Nephron (organoid): Measurements from ENCODE around the gene MT4.

Experiments
- H3K27ac Mint-ChIP-seq, 3 experiments: 2 replicates each; pipeline ENCODE4 v1.8.0; 2020; ENCODE audit warnings: mixed read lengths in 3 of 3, mild to moderate bottlenecking in 2 of 3, moderate library complexity in 1 of 3
- H3K27me3 Mint-ChIP-seq: 2 replicates; pipeline ENCODE4 v1.8.0; 2021; ENCODE audit warnings: low read depth, mild to moderate bottlenecking, moderate library complexity, mixed read lengths
- H3K36me3 Mint-ChIP-seq: 2 replicates; pipeline ENCODE4 v1.8.0; 2020; ENCODE audit warnings: low read depth, mixed read lengths
- H3K4me1 Mint-ChIP-seq: 2 replicates; pipeline ENCODE4 v1.8.0; 2020; ENCODE audit warnings: mixed read lengths
- H3K4me3 Mint-ChIP-seq, 3 experiments: 2 replicates each; pipeline ENCODE4 v1.8.0; 2020; ENCODE audit warnings: mild to moderate bottlenecking in 3 of 3, mixed read lengths in 3 of 3, moderate library complexity in 2 of 3
- H3K9me3 Mint-ChIP-seq: 2 replicates; pipeline ENCODE4 v1.8.0; 2020; ENCODE audit warnings: mixed read lengths
- TF ChIP-seq, protein P1 (sequence below), 3 experiments: fragments of 200-600 bp; sonication (generic); IDR thresholded peaks; one replicate each; pipeline ENCODE4 v1.5.0; 2021; ENCODE audit warnings: antibody characterized with exemption in 3 of 3; ENCODE audit not compliant: unreplicated experiment in 3 of 3

The MT4 gene

DNA sequence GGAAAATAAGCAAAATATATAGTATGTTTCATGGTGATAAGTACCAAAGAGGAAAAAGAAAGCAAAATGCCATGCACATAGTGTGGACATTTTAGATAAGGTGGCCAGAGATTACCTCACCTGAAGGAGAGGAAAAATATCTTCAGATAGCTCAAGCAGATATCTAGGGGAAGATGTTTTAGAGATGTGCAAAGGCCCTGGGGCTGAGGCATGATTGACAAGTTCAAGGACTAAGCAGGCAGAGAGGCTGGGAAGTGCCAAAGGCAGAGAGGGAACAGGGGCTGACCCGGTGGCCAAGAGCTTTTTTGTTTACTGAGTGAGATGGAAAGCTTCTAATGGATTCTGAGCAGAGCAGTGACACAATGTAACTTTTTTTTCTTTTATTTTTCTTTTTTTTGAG lies 4.4 kb upstream of the MT4 start:
- TF ChIP-seq, protein P1, sequence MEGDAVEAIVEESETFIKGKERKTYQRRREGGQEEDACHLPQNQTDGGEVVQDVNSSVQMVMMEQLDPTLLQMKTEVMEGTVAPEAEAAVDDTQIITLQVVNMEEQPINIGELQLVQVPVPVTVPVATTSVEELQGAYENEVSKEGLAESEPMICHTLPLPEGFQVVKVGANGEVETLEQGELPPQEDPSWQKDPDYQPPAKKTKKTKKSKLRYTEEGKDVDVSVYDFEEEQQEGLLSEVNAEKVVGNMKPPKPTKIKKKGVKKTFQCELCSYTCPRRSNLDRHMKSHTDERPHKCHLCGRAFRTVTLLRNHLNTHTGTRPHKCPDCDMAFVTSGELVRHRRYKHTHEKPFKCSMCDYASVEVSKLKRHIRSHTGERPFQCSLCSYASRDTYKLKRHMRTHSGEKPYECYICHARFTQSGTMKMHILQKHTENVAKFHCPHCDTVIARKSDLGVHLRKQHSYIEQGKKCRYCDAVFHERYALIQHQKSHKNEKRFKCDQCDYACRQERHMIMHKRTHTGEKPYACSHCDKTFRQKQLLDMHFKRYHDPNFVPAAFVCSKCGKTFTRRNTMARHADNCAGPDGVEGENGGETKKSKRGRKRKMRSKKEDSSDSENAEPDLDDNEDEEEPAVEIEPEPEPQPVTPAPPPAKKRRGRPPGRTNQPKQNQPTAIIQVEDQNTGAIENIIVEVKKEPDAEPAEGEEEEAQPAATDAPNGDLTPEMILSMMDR (IDR thresholded peaks at IDR 0.05; ENCODE audit: unreplicated experiment in 3 of 3): no peak

DNA sequence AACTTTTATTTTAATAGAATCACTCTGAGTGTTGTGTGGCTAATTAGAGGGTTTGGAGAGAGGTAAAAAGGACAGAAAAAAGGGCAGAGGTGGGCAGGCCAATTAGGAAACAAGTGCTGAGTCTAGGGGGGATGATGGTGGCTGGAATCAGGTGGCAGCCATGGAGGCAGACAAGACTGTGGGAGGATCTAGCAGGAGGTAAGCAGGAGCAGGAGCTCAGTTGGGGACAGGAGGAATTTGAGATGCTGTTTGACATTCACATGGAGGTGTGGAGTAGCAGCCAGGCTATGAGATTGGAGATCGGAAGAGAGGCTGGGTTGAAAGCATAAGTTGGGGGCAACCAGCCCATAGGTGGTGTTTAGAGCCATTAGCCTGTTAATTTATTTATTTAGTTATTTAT lies 3.7 kb upstream of the MT4 start:
- H3K4me3 Mint-ChIP-seq: no peak overlapping the region
- no peaks in the 10 kb centered on the region for H3K9me3 Mint-ChIP-seq
- no peak overlapping the region for H3K27ac Mint-ChIP-seq
- no peaks in the 10 kb centered on the region for H3K4me1 Mint-ChIP-seq
- TF ChIP-seq, protein P1 (IDR thresholded peaks at IDR 0.05; ENCODE audit: unreplicated experiment in 3 of 3): no peak
- peaks cover 19% of the 10 kb centered on the region for H3K27me3 Mint-ChIP-seq
- no peaks in the 10 kb centered on the region for H3K36me3 Mint-ChIP-seq

More for the DNA sequence above, 4.4 kb upstream of the MT4 start:
- Mint-ChIP-seq H3K27me3 (peaks cover 14% of the 10 kb centered on the region), H3K4me3 (no peak overlapping the region), H3K4me1 (no peaks in the 10 kb centered on the region), H3K36me3 (no peaks in the 10 kb centered on the region), H3K9me3 (no peaks in the 10 kb centered on the region), H3K27ac (no peak overlapping the region)

DNA sequence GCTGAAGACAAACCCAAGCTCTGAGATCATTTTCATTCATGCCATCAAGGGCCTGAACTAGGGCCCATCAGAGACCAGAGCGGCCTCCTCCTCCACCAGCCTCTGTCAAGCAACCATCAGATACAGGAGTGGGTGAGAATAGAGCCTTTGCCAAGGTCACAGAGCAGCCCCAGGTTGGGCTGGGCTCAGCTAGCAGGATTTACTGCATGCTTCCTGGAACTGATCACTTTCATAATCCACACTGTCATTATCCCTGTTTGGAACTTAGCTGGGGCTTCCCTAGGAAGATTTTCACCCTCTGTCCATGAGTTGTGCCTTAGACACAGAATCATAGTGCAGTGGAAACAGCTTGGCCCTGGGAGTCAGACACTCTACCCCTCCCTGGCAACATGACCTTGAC lies 5.1 kb downstream of the MT4 start:
- no peak overlapping the region for H3K4me3 Mint-ChIP-seq
- TF ChIP-seq, protein P1 (IDR thresholded peaks at IDR 0.05; ENCODE audit: unreplicated experiment in 3 of 3): no peak
- H3K27me3 Mint-ChIP-seq: peaks cover 18% of the 10 kb centered on the region
- H3K27ac Mint-ChIP-seq: no peak overlapping the region
- H3K9me3 Mint-ChIP-seq: peaks cover 5% of the 10 kb centered on the region
- H3K36me3 Mint-ChIP-seq: no peaks in the 10 kb centered on the region
- H3K4me1 Mint-ChIP-seq: no peaks in the 10 kb centered on the region

DNA sequence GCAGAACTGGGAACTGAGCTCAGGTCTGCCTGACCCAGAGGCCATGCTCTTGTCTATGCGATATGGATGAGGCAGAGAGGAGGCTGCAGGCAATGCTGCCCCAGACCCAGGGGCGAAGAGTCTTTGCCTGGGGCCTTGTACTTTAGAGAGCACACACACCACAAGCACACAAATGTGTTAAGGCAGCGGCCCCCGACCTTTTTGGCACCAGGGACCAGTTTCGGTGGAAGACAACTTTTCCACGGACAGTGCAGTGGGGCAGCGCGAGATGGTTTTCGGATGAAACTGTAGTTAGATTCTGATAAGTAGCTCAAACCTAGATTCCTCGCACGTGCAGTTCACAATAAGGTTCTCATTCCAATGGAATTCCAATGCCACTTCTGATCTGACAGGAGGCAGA lies 6.7 kb downstream of the MT4 start:
- Mint-ChIP-seq H3K27ac (no peak overlapping the region), H3K4me3 (no peak overlapping the region), H3K9me3 (peaks cover 13% of the 10 kb centered on the region), H3K36me3 (no peaks in the 10 kb centered on the region), H3K27me3 (peaks cover 7% of the 10 kb centered on the region), H3K4me1 (no peaks in the 10 kb centered on the region)
- TF ChIP-seq, protein P1 (IDR thresholded peaks at IDR 0.05; ENCODE audit: unreplicated experiment in 3 of 3): no peak

DNA sequence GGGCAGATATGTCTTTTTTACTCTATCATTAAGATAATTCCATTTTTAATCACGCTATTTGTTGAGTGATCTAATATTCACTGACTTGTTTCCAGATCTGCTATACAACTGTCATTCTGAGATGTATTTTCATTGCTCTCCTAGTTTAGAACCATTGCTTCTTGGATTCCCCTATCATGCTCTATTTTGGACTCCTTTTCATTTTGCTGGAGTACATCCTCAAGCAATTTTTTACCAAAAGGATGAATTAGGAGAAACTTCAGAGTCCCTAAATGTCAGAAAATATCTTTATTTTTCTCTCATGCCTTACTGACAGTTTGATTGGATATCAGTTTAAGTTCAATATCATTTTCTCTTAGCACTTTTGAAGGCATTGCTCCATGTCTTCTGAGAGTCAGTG lies 9.8 kb downstream of the MT4 start:
- no peaks in the 10 kb centered on the region for H3K4me1 Mint-ChIP-seq
- TF ChIP-seq, protein P1 (IDR thresholded peaks at IDR 0.05; ENCODE audit: unreplicated experiment in 3 of 3): no peak
- H3K4me3 Mint-ChIP-seq: no peak overlapping the region
- H3K27me3 Mint-ChIP-seq: no peaks in the 10 kb centered on the region
- H3K36me3 Mint-ChIP-seq: no peaks in the 10 kb centered on the region
- H3K9me3 Mint-ChIP-seq: peaks cover 25% of the 10 kb centered on the region
- H3K27ac Mint-ChIP-seq: no peak overlapping the region

DNA sequence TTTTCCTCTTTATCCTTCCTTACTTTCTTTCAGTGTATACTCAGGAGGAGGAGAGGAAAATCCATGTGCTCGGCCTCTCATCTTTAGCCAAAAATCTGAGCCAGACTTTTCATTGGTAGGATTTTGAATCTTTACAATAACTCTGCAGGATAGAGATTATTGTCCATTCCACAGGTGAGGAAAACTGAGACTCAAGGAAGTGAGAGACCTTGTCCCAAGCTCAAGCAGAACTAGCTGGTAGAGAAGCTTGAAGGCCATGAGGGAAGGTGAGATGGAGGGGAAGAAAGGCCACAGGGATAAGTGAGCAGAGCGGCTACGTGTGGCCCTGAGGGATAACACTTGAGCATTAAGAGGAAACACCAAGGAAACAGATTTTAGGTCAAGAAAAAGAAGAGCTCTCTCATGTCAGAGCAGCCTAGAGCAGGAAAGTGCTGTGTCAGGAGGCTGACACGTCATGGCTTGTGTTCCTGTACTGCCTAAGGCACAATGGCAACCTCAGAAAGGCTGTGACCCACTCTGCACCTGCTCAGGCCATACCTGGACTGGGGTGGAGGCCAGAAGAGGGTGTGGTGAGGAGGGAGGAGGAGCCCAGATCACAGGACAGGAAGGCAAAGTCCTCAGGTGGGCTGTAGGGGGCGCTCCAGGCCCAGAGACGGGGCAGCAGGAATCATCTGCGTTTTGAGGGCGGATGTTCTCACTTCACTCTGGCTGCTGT lies 11.9 kb downstream of the MT4 start:
- TF ChIP-seq, protein P1 (IDR thresholded peaks at IDR 0.05; ENCODE audit: unreplicated experiment in 3 of 3): peak; percentile 15 to 26 (median 21)
- Mint-ChIP-seq H3K4me1 (no peaks in the 10 kb centered on the region), H3K9me3 (peaks cover 25% of the 10 kb centered on the region), H3K4me3 (no peak overlapping the region), H3K36me3 (no peaks in the 10 kb centered on the region), H3K27me3 (peaks cover 15% of the 10 kb centered on the region), H3K27ac (no peak overlapping the region)
